Measurements from ENCODE around the gene KCNT1. TPM values are rescaled to one million over a fixed set of nuclear protein-coding genes. Genes with fewer than 3 reads are reported as not detected.

The KCNT1 gene
- total RNA-seq, 4 donors from 2014 or later: 0.06 to 0.17 TPM; not detected in 2

DNA sequence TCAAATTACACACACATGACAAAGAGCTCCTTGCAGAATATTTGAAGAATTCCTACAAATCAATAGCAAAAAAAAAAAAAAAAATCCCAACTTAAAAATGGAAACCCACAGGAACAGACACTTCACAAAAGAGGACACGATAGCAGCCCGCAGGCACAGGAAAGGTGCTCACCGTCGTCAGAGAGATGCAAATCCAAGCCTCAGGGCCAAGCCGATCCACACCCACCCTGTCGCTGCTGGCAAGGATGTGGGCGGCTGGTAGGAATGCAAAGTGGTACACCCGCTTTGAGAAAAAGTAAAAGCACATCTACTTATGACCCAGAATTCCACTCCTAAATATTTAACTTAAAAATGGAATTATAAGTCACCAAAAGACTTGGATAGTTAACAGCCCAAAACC is 28.0 kb upstream of the KCNT1 start:
- Histone ChIP-seq H3K4me3 (no peak overlapping the region), H3K36me3 (no peaks in the 10 kb centered on the region), H3K27ac (replicated peaks in 1 of 4) (no peak overlapping the region), H3K4me1 (no peaks in the 10 kb centered on the region), H3K27me3 (peaks cover 0 to 49% (median 0%) of the 10 kb centered on the region in 4 donors), H3K9me3 (no peaks in the 10 kb centered on the region)
- 85% methylated on average over 8 of the region's 8 CpGs for WGBS
- TF ChIP-seq CTCF (IDR thresholded peaks at IDR 0.05) (no peak), EP300 (IDR thresholded peaks at IDR 0.05) (no peak), POLR2AphosphoS5 (IDR thresholded peaks at IDR 0.05) (no peak), POLR2A (IDR thresholded peaks at IDR 0.05; ENCODE audit: low read depth) (no peak)
- no peak for DNase-seq (ENCODE audit: extremely low spot score)
- intact Hi-C loops (cut with DNase I): no loop called here

DNA sequence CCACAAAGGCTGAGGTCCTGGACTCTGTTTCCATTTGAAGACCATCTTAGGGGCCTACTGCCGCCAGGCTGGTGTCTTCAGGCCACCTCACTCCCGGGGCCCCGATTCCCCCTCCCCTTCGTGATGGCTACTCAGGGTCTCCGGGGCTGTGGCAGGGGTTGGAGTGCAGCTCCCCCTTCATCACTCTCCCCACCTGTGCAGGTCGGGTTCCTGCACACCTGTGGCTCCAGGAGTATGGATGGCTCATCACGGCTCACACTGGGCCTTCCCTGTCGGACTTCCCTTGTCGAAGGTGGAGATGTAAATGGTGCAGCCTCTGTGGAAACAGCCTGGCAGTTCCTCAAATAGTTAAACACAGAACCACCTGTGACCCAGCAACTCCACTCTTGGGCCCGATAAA is 27.0 kb upstream of the KCNT1 start:
- H3K27me3 ChIP-seq: peaks cover 0 to 47% (median 0%) of the 10 kb centered on the region in 4 donors
- no peak overlapping the region for H3K4me3 ChIP-seq
- H3K27ac ChIP-seq (replicated peaks in 1 of 4): no peak overlapping the region
- no peaks in the 10 kb centered on the region for H3K36me3 ChIP-seq
- no peak for DNase-seq (ENCODE audit: extremely low spot score)
- TF ChIP-seq EP300 (IDR thresholded peaks at IDR 0.05): no peak
- TF ChIP-seq POLR2AphosphoS5 (IDR thresholded peaks at IDR 0.05): no peak
- WGBS: 62% methylated on average over 9 of the region's 10 CpGs
- intact Hi-C loops (cut with DNase I): no loop called here
- no peaks in the 10 kb centered on the region for H3K4me1 ChIP-seq
- no peaks in the 10 kb centered on the region for H3K9me3 ChIP-seq

DNA sequence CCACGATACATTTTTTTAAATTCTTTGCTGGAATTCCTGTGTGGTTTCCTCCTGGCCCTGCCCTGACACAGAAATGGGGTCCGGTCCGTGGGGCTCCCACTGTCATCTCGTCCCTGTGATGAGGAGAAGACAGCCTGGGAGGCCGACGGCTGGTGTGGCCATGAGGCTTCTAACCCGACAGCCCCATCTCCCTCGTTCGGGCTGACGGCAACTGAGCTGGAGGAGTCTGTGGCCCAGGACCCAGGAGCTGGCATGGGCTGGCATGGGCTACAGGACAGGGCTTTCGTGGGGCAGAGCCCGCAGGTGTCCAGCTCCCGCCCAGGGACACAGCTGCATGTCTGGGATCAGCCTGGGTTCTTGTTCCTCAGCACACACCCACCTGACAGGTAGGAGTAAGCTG is 25.1 kb upstream of the KCNT1 start:
- TF ChIP-seq CTCF (IDR thresholded peaks at IDR 0.05) (no peak), POLR2AphosphoS5 (IDR thresholded peaks at IDR 0.05) (no peak), POLR2A (IDR thresholded peaks at IDR 0.05; ENCODE audit: low read depth) (no peak), EP300 (IDR thresholded peaks at IDR 0.05) (no peak)
- H3K36me3 ChIP-seq: no peaks in the 10 kb centered on the region
- 83% methylated on average over 8 of the region's 13 CpGs for WGBS
- H3K27ac ChIP-seq (replicated peaks in 1 of 4): no peak overlapping the region
- H3K9me3 ChIP-seq: no peaks in the 10 kb centered on the region
- no peaks in the 10 kb centered on the region for H3K4me1 ChIP-seq
- H3K4me3 ChIP-seq: no peak overlapping the region
- no peak for DNase-seq (ENCODE audit: extremely low spot score)
- H3K27me3 ChIP-seq: peaks cover 0 to 41% (median 0%) of the 10 kb centered on the region in 4 donors
- intact Hi-C loops (cut with DNase I): no loop called here

DNA sequence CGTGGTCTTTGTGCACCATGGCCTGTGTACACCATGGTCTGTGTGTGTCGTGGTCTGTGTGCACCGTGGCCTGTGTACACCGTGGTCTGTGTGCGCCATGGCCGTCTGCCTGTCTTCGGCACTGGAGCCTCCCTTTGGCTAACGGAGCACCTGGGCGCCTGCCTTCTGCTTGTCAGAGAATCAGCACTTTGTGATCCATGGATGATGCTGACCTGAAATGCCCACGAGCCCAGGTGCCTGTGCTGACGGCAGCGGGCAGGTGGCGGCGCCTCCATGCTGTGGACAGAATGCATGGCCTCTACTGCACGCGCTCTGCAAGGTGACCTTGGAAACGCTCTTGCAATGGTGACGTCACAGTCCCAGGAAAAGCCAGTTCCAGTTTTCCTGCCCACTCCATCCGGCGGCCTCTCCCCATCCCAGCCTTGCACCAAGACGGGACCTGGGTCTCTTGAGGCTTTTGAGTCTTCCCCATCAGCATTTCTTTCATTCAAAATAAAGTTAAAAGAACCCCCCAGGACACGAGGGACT is 24.3 kb upstream of the KCNT1 start:
- Histone ChIP-seq H3K27me3 (peaks cover 0 to 41% (median 0%) of the 10 kb centered on the region in 4 donors), H3K4me1 (no peaks in the 10 kb centered on the region), H3K9me3 (no peaks in the 10 kb centered on the region), H3K36me3 (no peaks in the 10 kb centered on the region), H3K27ac (replicated peaks in 1 of 4) (no peak overlapping the region), H3K4me3 (no peak overlapping the region)
- intact Hi-C loops (cut with DNase I): no loop called here
- TF ChIP-seq POLR2AphosphoS5 (IDR thresholded peaks at IDR 0.05) (no peak), CTCF (IDR thresholded peaks at IDR 0.05) (no peak)
- WGBS: 83% methylated on average over 1 of the region's 22 CpGs
- no peak for DNase-seq (ENCODE audit: extremely low spot score)

- Histone ChIP-seq H3K27ac (replicated peaks in 1 of 4) (no peak overlapping the region), H3K9me3 (no peaks in the 10 kb centered on the region), H3K36me3 (no peaks in the 10 kb centered on the region), H3K4me1 (no peaks in the 10 kb centered on the region), H3K27me3 (peaks cover 0 to 47% (median 0%) of the 10 kb centered on the region in 4 donors), H3K4me3 (no peak overlapping the region)
- no peak for DNase-seq (ENCODE audit: extremely low spot score)
- intact Hi-C loops (cut with DNase I): no loop called here
- 86% methylated on average over 19 of the region's 20 CpGs for WGBS
- TF ChIP-seq CTCF (IDR thresholded peaks at IDR 0.05) (no peak), POLR2A (IDR thresholded peaks at IDR 0.05; ENCODE audit: low read depth) (no peak), POLR2AphosphoS5 (IDR thresholded peaks at IDR 0.05) (no peak), EP300 (IDR thresholded peaks at IDR 0.05) (no peak)
Measured at GRCh38 chr9:135678236-135679017, 23.6 kb upstream of the KCNT1 start.
